ENCODE measurements around the gene SPOPL. TPM values are rescaled to one million over a fixed set of nuclear protein-coding genes. Genes with fewer than 3 reads are reported as not detected.

The SPOPL gene
- polyA plus RNA-seq, 2 of the 4 experiments (the other 2 are of a cell fraction), result 7.2 to 16.9 TPM

GRCh38 chr2:138622613-138623012, 121.0 kb downstream of the SPOPL start:
- Histone ChIP-seq H3K27ac (no peak overlapping the region), H3K9me3 (no peaks in the 10 kb centered on the region), H3K4me3 (no peak overlapping the region), H3K4me1 (no peaks in the 10 kb centered on the region), H3K4me2 (no peak overlapping the region)
- no peak for DNase-seq (ENCODE audit: low read depth in 1 of 2, low spot score in 1 of 2)
- ATAC-seq, result no peak
- no peak for FAIRE-seq
- TF ChIP-seq JUN (IDR thresholded peaks at IDR 0.05) (no peak), EHMT2 (IDR thresholded peaks at IDR 0.05; ENCODE audit: low read depth) (no peak), ZNF302 (CRISPR knock-in tag; IDR thresholded peaks at IDR 0.05) (no peak), RFX5 (IDR thresholded peaks at IDR 0.05) (no peak), FOXS1 (CRISPR knock-in tag; IDR thresholded peaks at IDR 0.05) (no peak), RAD21 (conservative IDR thresholded peaks at IDR 0.05 in 1 of 2, IDR thresholded peaks at IDR 0.05 in 1 of 2) (no peak), HOXA7 (CRISPR knock-in tag; IDR thresholded peaks at IDR 0.05) (no peak), KDM1A (IDR thresholded peaks at IDR 0.05; ENCODE audit: low read depth) (no peak), SREBF2 (IDR thresholded peaks at IDR 0.05) (no peak)
- CTCF ChIA-PET, result no interaction called here
- POLR2A ChIA-PET, result no interaction called here
- 60% methylated on average over 3 of the region's 3 CpGs for WGBS (ENCODE audit: missing lambda C conversion rate)
